CD4-positive, alpha-beta T cell treated with Interleukin-4 for 1 hour (primary cell): Measurements from ENCODE around the gene PHF20.
"Not testable (repeated sequence)": the region's sequence is repeated elsewhere in the genome, so short reads cannot be mapped to it uniquely, and the experiment has no call there.

Experiments used
- DNase-seq, 2 donors: peaks; one replicate each; pipeline ENCODE4 v3.0.0-alpha.2; 2020 to 2022

PHF20 gene

GRCh38 chr20:35888657-35889056, 116.8 kb downstream of the PHF20 start:
- DNase-seq: no peak

GRCh38 chr20:35891375-35891774, 119.6 kb downstream of the PHF20 start:
- DNase-seq: no peak

- no peak for DNase-seq
These were observed 121.1 kb downstream of the PHF20 start for GRCh38 chr20:35892871-35893270.

GRCh38 chr20:35893942-35894341, 122.1 kb downstream of the PHF20 start:
- DNase-seq: no peak

GRCh38 chr20:35895516-35895915, 123.7 kb downstream of the PHF20 start:
- not testable (repeated sequence) for DNase-seq

- no peak for DNase-seq
These were observed 127.2 kb downstream of the PHF20 start for GRCh38 chr20:35899064-35899463.

GRCh38 chr20:35901230-35901629, 129.4 kb downstream of the PHF20 start:
- not testable (repeated sequence) for DNase-seq

- no peak for DNase-seq
These were observed 130.1 kb downstream of the PHF20 start for GRCh38 chr20:35901678-35902544.

- DNase-seq: no peak
These were observed 130.7 kb downstream of the PHF20 start for GRCh38 chr20:35902545-35902941.

GRCh38 chr20:35903843-35904242, 132.0 kb downstream of the PHF20 start:
- no peak for DNase-seq

GRCh38 chr20:35904982-35905663, 133.3 kb downstream of the PHF20 start:
- DNase-seq: no peak

GRCh38 chr20:35907017-35907701, 135.3 kb downstream of the PHF20 start:
- DNase-seq: no peak

GRCh38 chr20:35908007-35908406, 136.2 kb downstream of the PHF20 start:
- DNase-seq: no peak

- no peak for DNase-seq
These were observed 137.4 kb downstream of the PHF20 start for GRCh38 chr20:35909176-35909575.

GRCh38 chr20:35909796-35910195, 138.0 kb downstream of the PHF20 start:
- DNase-seq: no peak

GRCh38 chr20:35910254-35910653, 138.4 kb downstream of the PHF20 start:
- DNase-seq: no peak

- no peak for DNase-seq
These were observed 141.1 kb downstream of the PHF20 start for GRCh38 chr20:35912881-35913280.

- DNase-seq: no peak
These were observed 145.3 kb downstream of the PHF20 start for GRCh38 chr20:35917077-35917476.

- DNase-seq: no peak
These were observed 146.2 kb downstream of the PHF20 start for GRCh38 chr20:35918021-35918420.

- no peak for DNase-seq
These were observed 148.7 kb downstream of the PHF20 start for GRCh38 chr20:35920523-35920922.

- no peak for DNase-seq
These were observed 157.5 kb downstream of the PHF20 start for GRCh38 chr20:35929301-35929700.

- DNase-seq: no peak
These were observed 162.2 kb downstream of the PHF20 start for GRCh38 chr20:35934050-35934449.

GRCh38 chr20:35939264-35939663, 167.4 kb downstream of the PHF20 start:
- no peak for DNase-seq

- DNase-seq: no peak
These were observed 169.8 kb downstream of the PHF20 start for GRCh38 chr20:35941620-35942019.
